Mesenchymal stem cell (in vitro differentiated cells and primary cell): ENCODE measurements around the gene MAP4K3.
A peak's percentile ranks its signal among the peaks of the same experiment; 100 is the strongest.

Experiments
- DNase-seq: peaks from one replicate; pipeline ENCODE4 v3.0.0-alpha.2; 2013
- H2AFZ ChIP-seq: one replicate; pipeline ENCODE4 v1.6.1; 2013; ENCODE audit warnings: low read depth, mild to moderate bottlenecking, control low read depth, inconsistent platforms, low read length, moderate library complexity
- H2AK5ac ChIP-seq: 2 replicates; pipeline ENCODE4 v1.6.1; 2013; ENCODE audit warnings: low read length, moderate library complexity, mild to moderate bottlenecking, inconsistent platforms; ENCODE audit not compliant: severe bottlenecking
- H2BK120ac ChIP-seq: one replicate; pipeline ENCODE4 v1.6.1; 2013; ENCODE audit warnings: low read depth, mild to moderate bottlenecking, inconsistent platforms, low read length, moderate library complexity
- H2BK12ac ChIP-seq, 2 experiments: one replicate each; pipeline ENCODE4 v1.6.1; 2013; ENCODE audit warnings: inconsistent platforms in 2 of 2, low read length in 2 of 2, mild to moderate bottlenecking in 2 of 2, moderate library complexity in 2 of 2, control low read depth in 1 of 2
- H2BK15ac ChIP-seq: one replicate; pipeline ENCODE4 v1.6.1; 2013; ENCODE audit warnings: mild to moderate bottlenecking, low read depth, inconsistent platforms; ENCODE audit not compliant: poor library complexity, severe bottlenecking
- H2BK5ac ChIP-seq: 2 replicates; pipeline ENCODE4 v1.6.1; 2013; ENCODE audit warnings: low read depth, mild to moderate bottlenecking, low read length, control low read depth, inconsistent platforms; ENCODE audit not compliant: poor library complexity, severe bottlenecking
- H3K14ac ChIP-seq, 2 experiments: one replicate each; pipeline ENCODE4 v1.6.1; 2013; ENCODE audit warnings: inconsistent platforms in 2 of 2, low read length in 2 of 2, control low read depth in 1 of 2, mild to moderate bottlenecking in 1 of 2, moderate library complexity in 1 of 2
- H3K18ac ChIP-seq, 2 experiments: one replicate each; pipeline ENCODE4 v1.6.1; 2013; ENCODE audit warnings: inconsistent platforms in 2 of 2, low read length in 2 of 2, control low read depth in 1 of 2, low read depth in 1 of 2, mild to moderate bottlenecking in 1 of 2
- H3K23ac ChIP-seq, 2 experiments: one replicate each; pipeline ENCODE4 v1.6.1; 2013; ENCODE audit warnings: inconsistent platforms in 2 of 2, low read length in 2 of 2, mild to moderate bottlenecking in 2 of 2, moderate library complexity in 2 of 2, control low read depth in 1 of 2
- H3K27ac ChIP-seq: 2 replicates; pipeline ENCODE4 v1.5.1; 2013; ENCODE audit warnings: mild to moderate bottlenecking, moderate library complexity, low read length, control low read depth, inconsistent platforms; ENCODE audit not compliant: poor library complexity, severe bottlenecking
- H3K27me3 ChIP-seq, 2 experiments: 2 replicates each; pipeline versions ENCODE4 v1.6.1 to v1.7.0; 2013; ENCODE audit warnings: low read length in 2 of 2, mild to moderate bottlenecking in 2 of 2, moderate library complexity in 2 of 2, control low read depth in 1 of 2, inconsistent platforms in 1 of 2; ENCODE audit not compliant: control insufficient read depth in 1 of 2, insufficient read depth in 1 of 2
- H3K36me3 ChIP-seq, 2 experiments: 2 replicates each; pipeline versions ENCODE4 v1.6.1 to v1.7.0; 2013; ENCODE audit warnings: low read length in 2 of 2, control low read depth in 1 of 2, inconsistent platforms in 1 of 2, low read depth in 1 of 2, mild to moderate bottlenecking in 1 of 2; ENCODE audit not compliant: insufficient read depth in 2 of 2, control insufficient read depth in 1 of 2
- H3K4ac ChIP-seq, 2 experiments: one replicate each; pipeline ENCODE4 v1.6.1; 2013; ENCODE audit warnings: inconsistent platforms in 2 of 2, low read length in 2 of 2, mild to moderate bottlenecking in 2 of 2, moderate library complexity in 2 of 2, control low read depth in 1 of 2, low read depth in 1 of 2
- H3K4me1 ChIP-seq: 2 replicates; pipeline ENCODE4 v1.6.1; 2013; ENCODE audit warnings: low read depth, low read length, control low read depth; ENCODE audit not compliant: control insufficient read depth, insufficient read depth
- H3K4me2 ChIP-seq: 2 replicates; pipeline ENCODE4 v1.6.1; 2013; ENCODE audit warnings: low read length, mild to moderate bottlenecking, inconsistent platforms; ENCODE audit not compliant: poor library complexity, severe bottlenecking
- H3K4me3 ChIP-seq, 2 experiments: 2 replicates each; pipeline versions ENCODE4 v1.5.1 to v1.7.0; 2013; ENCODE audit warnings: low read length in 2 of 2, mild to moderate bottlenecking in 2 of 2, control low read depth in 1 of 2, low read depth in 1 of 2; ENCODE audit not compliant: insufficient read depth in 1 of 2
- H3K79me1 ChIP-seq: replicated peaks from 2 replicates; pipeline ENCODE4 v1.6.1; 2013; ENCODE audit warnings: mild to moderate bottlenecking, control low read depth, low read length, inconsistent platforms; ENCODE audit not compliant: poor library complexity, severe bottlenecking
- H3K9ac ChIP-seq: 2 replicates; pipeline ENCODE4 v1.7.0; 2013; ENCODE audit warnings: mild to moderate bottlenecking, low read length, moderate library complexity
- H3K9me3 ChIP-seq: 2 replicates; pipeline ENCODE4 v1.7.0; 2013; ENCODE audit warnings: mild to moderate bottlenecking, low read length; ENCODE audit not compliant: control insufficient read depth
- H4K8ac ChIP-seq: one replicate; pipeline ENCODE4 v1.6.1; 2013; ENCODE audit warnings: inconsistent platforms, mild to moderate bottlenecking, low read length, moderate library complexity
- H4K91ac ChIP-seq: one replicate; pipeline ENCODE4 v1.6.1; 2013; ENCODE audit warnings: mild to moderate bottlenecking, low read length, inconsistent platforms
- WGBS: methylation state at CpG from one replicate; pipeline ENCODE4 v1.1.7; 2013; ENCODE audit warnings: mixed read lengths; 5-methylcytosine and 5-hydroxymethylcytosine counted together

MAP4K3 gene

DNA sequence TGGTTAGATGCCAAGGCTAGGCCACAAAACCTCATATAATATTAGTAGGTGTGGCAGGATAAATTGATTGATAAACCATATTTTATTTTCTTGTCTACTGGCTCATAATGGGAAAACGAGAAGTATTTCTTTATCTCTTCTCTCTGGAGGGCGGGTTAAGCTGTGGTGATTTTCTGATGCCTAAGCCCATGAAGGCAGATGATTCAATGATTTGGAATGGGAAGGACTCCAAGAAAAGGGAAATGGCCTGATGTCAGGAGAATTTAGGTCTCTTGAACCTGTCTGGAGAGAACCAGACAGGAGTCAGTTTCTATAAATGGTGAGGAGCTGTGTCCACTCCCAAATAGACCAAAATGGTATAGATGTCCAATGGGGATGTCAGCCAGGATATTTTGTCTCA lies 18.7 kb upstream of the MAP4K3 start:
- Histone ChIP-seq H3K18ac (no peak overlapping the region), H3K4me2 (no peak overlapping the region), H3K9me3 (peaks cover 19% of the 10 kb centered on the region), H3K36me3 (peaks cover 6 to 48% of the 10 kb centered on the region in 2 experiments), H3K4me3 (no peak overlapping the region), H2BK15ac (no peak overlapping the region), H3K23ac (no peak overlapping the region), H3K4me1 (no peaks in the 10 kb centered on the region), H3K27ac (no peak overlapping the region), H3K9ac (no peak overlapping the region), H4K91ac (no peak overlapping the region), H4K8ac (no peak overlapping the region), H3K27me3 (no peaks in the 10 kb centered on the region), H2BK120ac (no peak overlapping the region), H2AFZ (no peak overlapping the region), H2BK12ac (no peak overlapping the region), H3K14ac (no peak overlapping the region), H2AK5ac (no peak overlapping the region), H2BK5ac (no peak overlapping the region), H3K4ac (no peak overlapping the region), H3K79me1 (peaks cover 2% of the 10 kb centered on the region)
- peak; percentile 33 for DNase-seq
- WGBS = 59% methylated on average over 2 of the region's 2 CpGs

DNA sequence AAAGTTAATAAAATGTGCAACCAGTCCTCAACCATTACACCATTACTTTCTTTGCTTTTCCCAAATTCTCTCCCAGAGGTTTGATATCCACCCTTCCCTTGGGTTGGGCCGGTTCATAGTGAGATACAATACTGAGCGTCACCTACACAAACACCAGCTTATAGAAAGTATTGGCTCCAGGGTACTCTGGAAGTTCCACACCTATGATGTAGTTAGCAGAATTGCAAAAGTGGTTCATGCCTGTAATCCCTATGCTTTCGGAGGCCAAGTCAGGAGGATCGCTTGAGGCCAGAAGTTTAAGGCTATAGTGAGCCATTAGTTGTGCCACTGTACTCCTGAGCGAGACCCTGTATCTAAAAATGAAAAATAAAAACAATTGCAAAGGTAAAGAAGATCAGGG lies 15.3 kb upstream of the MAP4K3 start:
- DNase-seq = no peak
- H3K4ac ChIP-seq = no peak overlapping the region
- no peak overlapping the region for H2BK5ac ChIP-seq
- H4K91ac ChIP-seq = no peak overlapping the region
- H3K14ac ChIP-seq = no peak overlapping the region
- no peak overlapping the region for H3K9ac ChIP-seq
- no peak overlapping the region for H2AK5ac ChIP-seq
- H3K4me2 ChIP-seq = no peak overlapping the region
- H3K4me3 ChIP-seq = no peak overlapping the region
- no peak overlapping the region for H2BK15ac ChIP-seq
- no peaks in the 10 kb centered on the region for H3K27me3 ChIP-seq
- H3K36me3 ChIP-seq = peaks cover 3 to 33% of the 10 kb centered on the region in 2 experiments
- H3K27ac ChIP-seq = no peak overlapping the region
- H2AFZ ChIP-seq = no peak overlapping the region
- H2BK120ac ChIP-seq = no peak overlapping the region
- no peak overlapping the region for H3K18ac ChIP-seq
- no peak overlapping the region for H4K8ac ChIP-seq
- no peak overlapping the region for H2BK12ac ChIP-seq
- no peak overlapping the region for H3K23ac ChIP-seq
- H3K9me3 ChIP-seq = peaks cover 3% of the 10 kb centered on the region
- WGBS = 96% methylated on average over 4 of the region's 5 CpGs
- peaks cover 5% of the 10 kb centered on the region for H3K79me1 ChIP-seq
- H3K4me1 ChIP-seq = no peaks in the 10 kb centered on the region

DNA sequence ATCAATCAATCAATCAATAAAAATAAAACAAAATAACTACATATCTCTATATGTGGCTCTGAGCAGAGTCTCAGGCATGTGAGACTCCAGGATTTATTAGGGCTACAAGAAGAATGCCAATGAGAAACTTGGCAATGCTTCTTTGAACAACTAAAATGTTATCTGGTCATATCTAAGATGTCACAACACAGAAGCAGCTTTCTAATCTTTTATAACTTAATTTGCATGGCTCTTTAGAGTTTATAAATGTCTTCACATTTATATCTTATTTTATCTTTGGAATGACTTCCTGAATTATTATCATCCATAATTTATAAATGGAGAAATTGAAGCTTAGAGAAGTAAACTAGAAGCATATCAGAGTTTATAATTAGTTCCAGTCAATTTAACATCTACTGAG lies 14.9 kb upstream of the MAP4K3 start:
- H3K9ac ChIP-seq = no peak overlapping the region
- peaks cover 1% of the 10 kb centered on the region for H3K4me1 ChIP-seq
- no peak overlapping the region for H3K14ac ChIP-seq
- H2AK5ac ChIP-seq = no peak overlapping the region
- peaks cover 5% of the 10 kb centered on the region for H3K79me1 ChIP-seq
- peaks cover 2% of the 10 kb centered on the region for H3K9me3 ChIP-seq
- no peak overlapping the region for H3K23ac ChIP-seq
- no peak overlapping the region for H2BK15ac ChIP-seq
- H2BK12ac ChIP-seq = no peak overlapping the region
- no peaks in the 10 kb centered on the region for H3K27me3 ChIP-seq
- no peak overlapping the region for H2BK5ac ChIP-seq
- H4K8ac ChIP-seq = no peak overlapping the region
- peaks cover 3 to 30% of the 10 kb centered on the region in 2 experiments for H3K36me3 ChIP-seq
- no peak overlapping the region for H2BK120ac ChIP-seq
- no peak overlapping the region for H4K91ac ChIP-seq
- no peak overlapping the region for H3K27ac ChIP-seq
- no peak overlapping the region for H3K4ac ChIP-seq
- H3K18ac ChIP-seq = no peak overlapping the region
- no peak overlapping the region for H3K4me2 ChIP-seq
- no peak for DNase-seq
- no peak overlapping the region for H3K4me3 ChIP-seq
- no peak overlapping the region for H2AFZ ChIP-seq

DNA sequence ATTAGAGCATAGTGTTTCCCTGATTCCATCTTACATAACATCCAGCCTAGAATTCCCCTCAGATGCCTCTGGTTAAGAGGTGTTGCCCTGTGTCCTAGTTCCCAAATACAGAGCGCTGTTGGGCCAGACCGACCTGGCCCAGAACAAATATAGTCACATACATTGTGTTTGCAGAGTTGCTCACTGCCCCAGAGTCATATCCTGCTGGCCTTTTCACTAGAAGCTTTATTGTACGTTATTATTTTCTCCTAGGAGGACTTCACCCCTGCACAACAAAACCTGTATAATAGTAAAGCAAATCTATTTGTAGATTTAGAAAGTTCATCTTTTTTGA lies 11.1 kb upstream of the MAP4K3 start:
- WGBS = 96% methylated on average over 2 of the region's 3 CpGs
- Histone ChIP-seq H3K4ac (no peak overlapping the region), H2AFZ (no peak overlapping the region), H3K4me1 (peaks cover 1% of the 10 kb centered on the region), H3K23ac (no peak overlapping the region), H3K14ac (no peak overlapping the region), H3K27me3 (no peaks in the 10 kb centered on the region), H4K91ac (no peak overlapping the region), H2BK5ac (no peak overlapping the region), H3K4me3 (no peak overlapping the region), H4K8ac (no peak overlapping the region), H3K9me3 (no peaks in the 10 kb centered on the region), H3K18ac (no peak overlapping the region), H2BK15ac (no peak overlapping the region), H3K4me2 (no peak overlapping the region), H3K36me3 (peaks cover 6 to 29% of the 10 kb centered on the region in 2 experiments), H2BK12ac (no peak overlapping the region), H2BK120ac (no peak overlapping the region), H3K27ac (no peak overlapping the region), H2AK5ac (no peak overlapping the region), H3K79me1 (peaks cover 12% of the 10 kb centered on the region), H3K9ac (no peak overlapping the region)
- DNase-seq = no peak
